IPS DF 4.7 (cell line): Measurements from ENCODE around the gene IGF1R.

ENCODE experiments used
- DNase-seq: peaks from one replicate; pipeline ENCODE4 v3.0.0-alpha.2; 2013; ENCODE audit warnings: low spot score; ENCODE audit errors: extremely low read depth

The IGF1R gene

GRCh38 chr15:98648654-98649471, 524 bp downstream of the IGF1R start:
- DNase-seq = no peak

- DNase-seq = no peak
These were observed 1.4 kb downstream of the IGF1R start for GRCh38 chr15:98649472-98650416.

GRCh38 chr15:98650417-98651035, 2.2 kb downstream of the IGF1R start:
- DNase-seq = no peak

- DNase-seq = no peak
These were observed 2.7 kb downstream of the IGF1R start for GRCh38 chr15:98651036-98651481.

GRCh38 chr15:98651581-98652220, 3.4 kb downstream of the IGF1R start:
- no peak for DNase-seq

- no peak for DNase-seq
These were observed 5.3 kb downstream of the IGF1R start for GRCh38 chr15:98653686-98654085.

GRCh38 chr15:98654790-98655360, 6.5 kb downstream of the IGF1R start:
- DNase-seq = no peak

- DNase-seq = no peak
These were observed 7.4 kb downstream of the IGF1R start for GRCh38 chr15:98655732-98656131.

GRCh38 chr15:98657721-98658120, 9.4 kb downstream of the IGF1R start:
- DNase-seq = no peak

GRCh38 chr15:98658831-98659699, 10.7 kb downstream of the IGF1R start:
- no peak for DNase-seq

GRCh38 chr15:98660055-98660454, 11.7 kb downstream of the IGF1R start:
- DNase-seq = no peak

GRCh38 chr15:98663045-98663444, 14.7 kb downstream of the IGF1R start:
- no peak for DNase-seq

- no peak for DNase-seq
These were observed 15.3 kb downstream of the IGF1R start for GRCh38 chr15:98663606-98664005.

GRCh38 chr15:98666441-98666840, 18.1 kb downstream of the IGF1R start:
- DNase-seq = no peak

GRCh38 chr15:98666841-98667240, 18.5 kb downstream of the IGF1R start:
- DNase-seq = no peak

- DNase-seq = no peak
These were observed 19.3 kb downstream of the IGF1R start for GRCh38 chr15:98667521-98668179.

GRCh38 chr15:98668566-98669308, 20.4 kb downstream of the IGF1R start:
- DNase-seq = no peak

GRCh38 chr15:98669638-98670037, 21.3 kb downstream of the IGF1R start:
- no peak for DNase-seq
